ENCODE data around the gene LMF2.
A peak's percentile ranks its signal among the peaks of the same experiment; 100 is the strongest.
"Not testable (repeated sequence)": the region's sequence is repeated elsewhere in the genome, so short reads cannot be mapped to it uniquely, and the experiment has no call there.

Gene LMF2

GRCh38 chr22:50546326-50547262, 39.1 kb upstream of the LMF2 start:
- H3K4me3 ChIP-seq (ENCODE audit: low read depth, low read length), result no peak overlapping the region
- no peak overlapping the region for H3K27ac ChIP-seq (ENCODE audit: low read depth, low read length)
- H3K9me3 ChIP-seq (ENCODE audit: control insufficient read depth, insufficient read depth, low read length), result no peaks in the 10 kb centered on the region
- H3K4me1 ChIP-seq (ENCODE audit: control insufficient read depth, insufficient read depth, low read length), result peaks cover 4% of the 10 kb centered on the region; the same call in 1 of the 2 replicates
- H3K27me3 ChIP-seq (ENCODE audit: control insufficient read depth, insufficient read depth, low read length), result peaks cover 16% of the 10 kb centered on the region
- no peaks in the 10 kb centered on the region for H3K36me3 ChIP-seq (ENCODE audit: control insufficient read depth, insufficient read depth, low read length)
- H3K9ac ChIP-seq (ENCODE audit: low read depth, low read length), result no peak overlapping the region

GRCh38 chr22:50545522-50546325, 38.2 kb upstream of the LMF2 start, which contains the start of gene KLHDC7B:
TSS of gene KLHDC7B (plus strand) at chr22:50545899. CDS start at chr22:50546244, 345 bp downstream.
- Histone ChIP-seq H3K4me1 (ENCODE audit: control insufficient read depth, insufficient read depth, low read length) (peaks cover 4% of the 10 kb centered on the region; the same call in 1 of the 2 replicates), H3K4me3 (ENCODE audit: low read depth, low read length) (no peak within 1 kb of the TSS), H3K36me3 (ENCODE audit: control insufficient read depth, insufficient read depth, low read length) (no peaks in the 10 kb centered on the region), H3K27ac (ENCODE audit: low read depth, low read length) (no peak within 1 kb of the TSS), H3K9me3 (ENCODE audit: control insufficient read depth, insufficient read depth, low read length) (no peaks in the 10 kb centered on the region), H3K27me3 (ENCODE audit: control insufficient read depth, insufficient read depth, low read length) (peaks cover 16% of the 10 kb centered on the region), H3K9ac (ENCODE audit: low read depth, low read length) (no peak within 1 kb of the TSS)

GRCh38 chr22:50544746-50545253, 37.3 kb upstream of the LMF2 start:
- Histone ChIP-seq H3K9ac (ENCODE audit: low read depth, low read length) (no peak overlapping the region), H3K27ac (ENCODE audit: low read depth, low read length) (no peak overlapping the region)

GRCh38 chr22:50544078-50544745, 36.7 kb upstream of the LMF2 start:
- H3K27me3 ChIP-seq (ENCODE audit: control insufficient read depth, insufficient read depth, low read length), result peaks cover 16% of the 10 kb centered on the region
- peak overlapping the region; percentile 42; the same call in 1 of the 2 replicates for H3K4me3 ChIP-seq (ENCODE audit: low read depth, low read length)
- H3K9ac ChIP-seq (ENCODE audit: low read depth, low read length), result no peak overlapping the region
- H3K9me3 ChIP-seq (ENCODE audit: control insufficient read depth, insufficient read depth, low read length), result no peaks in the 10 kb centered on the region
- peaks cover 4% of the 10 kb centered on the region; the same call in 1 of the 2 replicates for H3K4me1 ChIP-seq (ENCODE audit: control insufficient read depth, insufficient read depth, low read length)
- no peak overlapping the region for H3K27ac ChIP-seq (ENCODE audit: low read depth, low read length)
- no peaks in the 10 kb centered on the region for H3K36me3 ChIP-seq (ENCODE audit: control insufficient read depth, insufficient read depth, low read length)

More at GRCh38 chr22:50544746-50545253, 37.3 kb upstream of the LMF2 start:
- Histone ChIP-seq H3K27me3 (ENCODE audit: control insufficient read depth, insufficient read depth, low read length) (peaks cover 16% of the 10 kb centered on the region), H3K9me3 (ENCODE audit: control insufficient read depth, insufficient read depth, low read length) (no peaks in the 10 kb centered on the region), H3K4me3 (ENCODE audit: low read depth, low read length) (no peak overlapping the region; the same call in 1 of the 2 replicates), H3K4me1 (ENCODE audit: control insufficient read depth, insufficient read depth, low read length) (peaks cover 4% of the 10 kb centered on the region; the same call in 1 of the 2 replicates), H3K36me3 (ENCODE audit: control insufficient read depth, insufficient read depth, low read length) (no peaks in the 10 kb centered on the region)

GRCh38 chr22:50542416-50542927, 35.0 kb upstream of the LMF2 start:
- H3K36me3 ChIP-seq (ENCODE audit: control insufficient read depth, insufficient read depth, low read length), result no peaks in the 10 kb centered on the region
- no peak overlapping the region for H3K27ac ChIP-seq (ENCODE audit: low read depth, low read length)
- no peaks in the 10 kb centered on the region for H3K9me3 ChIP-seq (ENCODE audit: control insufficient read depth, insufficient read depth, low read length)
- H3K4me1 ChIP-seq (ENCODE audit: control insufficient read depth, insufficient read depth, low read length), result peaks cover 4% of the 10 kb centered on the region; the same call in 1 of the 2 replicates
- H3K27me3 ChIP-seq (ENCODE audit: control insufficient read depth, insufficient read depth, low read length), result peaks cover 16% of the 10 kb centered on the region
- H3K9ac ChIP-seq (ENCODE audit: low read depth, low read length), result no peak overlapping the region
- H3K4me3 ChIP-seq (ENCODE audit: low read depth, low read length), result no peak overlapping the region

GRCh38 chr22:50541667-50542026, 34.1 kb upstream of the LMF2 start:
- H3K27me3 ChIP-seq (ENCODE audit: control insufficient read depth, insufficient read depth, low read length), result peaks cover 16% of the 10 kb centered on the region
- not testable (repeated sequence) for H3K36me3 ChIP-seq (ENCODE audit: control insufficient read depth, insufficient read depth, low read length); H3K4me1 ChIP-seq (ENCODE audit: control insufficient read depth, insufficient read depth, low read length); H3K4me3 ChIP-seq (ENCODE audit: low read depth, low read length); H3K27ac ChIP-seq (ENCODE audit: low read depth, low read length); H3K9ac ChIP-seq (ENCODE audit: low read depth, low read length); H3K9me3 ChIP-seq (ENCODE audit: control insufficient read depth, insufficient read depth, low read length)

GRCh38 chr22:50540381-50540780, 32.9 kb upstream of the LMF2 start:
- Histone ChIP-seq H3K36me3 (ENCODE audit: control insufficient read depth, insufficient read depth, low read length) (no peaks in the 10 kb centered on the region), H3K9me3 (ENCODE audit: control insufficient read depth, insufficient read depth, low read length) (no peaks in the 10 kb centered on the region), H3K27ac (ENCODE audit: low read depth, low read length) (no peak overlapping the region), H3K4me3 (ENCODE audit: low read depth, low read length) (no peak overlapping the region), H3K27me3 (ENCODE audit: control insufficient read depth, insufficient read depth, low read length) (peaks cover 11% of the 10 kb centered on the region), H3K9ac (ENCODE audit: low read depth, low read length) (no peak overlapping the region), H3K4me1 (ENCODE audit: control insufficient read depth, insufficient read depth, low read length) (peaks cover 4% of the 10 kb centered on the region; the same call in 1 of the 2 replicates)

GRCh38 chr22:50537765-50538164, 30.3 kb upstream of the LMF2 start:
- H3K9me3 ChIP-seq (ENCODE audit: control insufficient read depth, insufficient read depth, low read length), result no peaks in the 10 kb centered on the region
- H3K4me3 ChIP-seq (ENCODE audit: low read depth, low read length), result no peak overlapping the region
- no peak overlapping the region for H3K27ac ChIP-seq (ENCODE audit: low read depth, low read length)
- no peaks in the 10 kb centered on the region for H3K36me3 ChIP-seq (ENCODE audit: control insufficient read depth, insufficient read depth, low read length)
- H3K27me3 ChIP-seq (ENCODE audit: control insufficient read depth, insufficient read depth, low read length), result peaks cover 10% of the 10 kb centered on the region
- no peak overlapping the region for H3K9ac ChIP-seq (ENCODE audit: low read depth, low read length)
- H3K4me1 ChIP-seq (ENCODE audit: control insufficient read depth, insufficient read depth, low read length), result no peaks in the 10 kb centered on the region

- peaks cover 25% of the 10 kb centered on the region for H3K27me3 ChIP-seq (ENCODE audit: control insufficient read depth, insufficient read depth, low read length)
- no peak overlapping the region for H3K4me3 ChIP-seq (ENCODE audit: low read depth, low read length)
- no peak overlapping the region for H3K27ac ChIP-seq (ENCODE audit: low read depth, low read length)
- H3K4me1 ChIP-seq (ENCODE audit: control insufficient read depth, insufficient read depth, low read length), result no peaks in the 10 kb centered on the region
- no peaks in the 10 kb centered on the region for H3K36me3 ChIP-seq (ENCODE audit: control insufficient read depth, insufficient read depth, low read length)
- H3K9ac ChIP-seq (ENCODE audit: low read depth, low read length), result no peak overlapping the region
- no peaks in the 10 kb centered on the region for H3K9me3 ChIP-seq (ENCODE audit: control insufficient read depth, insufficient read depth, low read length)
Observed at GRCh38 chr22:50536226-50536625, 28.7 kb upstream of the LMF2 start.

- H3K4me1 ChIP-seq (ENCODE audit: control insufficient read depth, insufficient read depth, low read length), result no peaks in the 10 kb centered on the region; the same call in 1 of the 2 replicates
- no peak overlapping the region for H3K27ac ChIP-seq (ENCODE audit: low read depth, low read length)
Observed at GRCh38 chr22:50535113-50535512, 27.6 kb upstream of the LMF2 start.

More at GRCh38 chr22:50535113-50535512, 27.6 kb upstream of the LMF2 start:
- H3K4me3 ChIP-seq (ENCODE audit: low read depth, low read length), result no peak overlapping the region
- peaks cover 36% of the 10 kb centered on the region for H3K27me3 ChIP-seq (ENCODE audit: control insufficient read depth, insufficient read depth, low read length)
- H3K9ac ChIP-seq (ENCODE audit: low read depth, low read length), result no peak overlapping the region
- H3K9me3 ChIP-seq (ENCODE audit: control insufficient read depth, insufficient read depth, low read length), result no peaks in the 10 kb centered on the region
- H3K36me3 ChIP-seq (ENCODE audit: control insufficient read depth, insufficient read depth, low read length), result no peaks in the 10 kb centered on the region

Measured in HUES48 (cell line).